Measurements from ENCODE around the gene BICRA.

The BICRA gene

GRCh38 chr19:47679251-47679900, 70.4 kb downstream of the BICRA start:
- Histone ChIP-seq H3K4me3 (replicated peaks; ENCODE audit: insufficient read depth, low read length) (no peak overlapping the region), H3K27ac (replicated peaks) (no peak overlapping the region), H3K27me3 (ENCODE audit: insufficient read depth, poor library complexity, severe bottlenecking) (no peaks in the 10 kb centered on the region)
- TF ChIP-seq POLR2AphosphoS5 (IDR thresholded peaks at IDR 0.05; ENCODE audit: low read depth) (no peak), GABPA (IDR thresholded peaks at IDR 0.05; ENCODE audit: low read depth) (no peak), REST (IDR thresholded peaks at IDR 0.05; ENCODE audit: insufficient replicate concordance, low read depth) (no peak), SPI1 (IDR thresholded peaks at IDR 0.05; ENCODE audit: borderline replicate concordance, low read depth) (no peak), CTCF (IDR thresholded peaks at IDR 0.05; ENCODE audit: insufficient read depth, low read length) (no peak)
- no peak for DNase-seq (ENCODE audit: low read depth in 1 of 2, low spot score in 1 of 2)

DNA sequence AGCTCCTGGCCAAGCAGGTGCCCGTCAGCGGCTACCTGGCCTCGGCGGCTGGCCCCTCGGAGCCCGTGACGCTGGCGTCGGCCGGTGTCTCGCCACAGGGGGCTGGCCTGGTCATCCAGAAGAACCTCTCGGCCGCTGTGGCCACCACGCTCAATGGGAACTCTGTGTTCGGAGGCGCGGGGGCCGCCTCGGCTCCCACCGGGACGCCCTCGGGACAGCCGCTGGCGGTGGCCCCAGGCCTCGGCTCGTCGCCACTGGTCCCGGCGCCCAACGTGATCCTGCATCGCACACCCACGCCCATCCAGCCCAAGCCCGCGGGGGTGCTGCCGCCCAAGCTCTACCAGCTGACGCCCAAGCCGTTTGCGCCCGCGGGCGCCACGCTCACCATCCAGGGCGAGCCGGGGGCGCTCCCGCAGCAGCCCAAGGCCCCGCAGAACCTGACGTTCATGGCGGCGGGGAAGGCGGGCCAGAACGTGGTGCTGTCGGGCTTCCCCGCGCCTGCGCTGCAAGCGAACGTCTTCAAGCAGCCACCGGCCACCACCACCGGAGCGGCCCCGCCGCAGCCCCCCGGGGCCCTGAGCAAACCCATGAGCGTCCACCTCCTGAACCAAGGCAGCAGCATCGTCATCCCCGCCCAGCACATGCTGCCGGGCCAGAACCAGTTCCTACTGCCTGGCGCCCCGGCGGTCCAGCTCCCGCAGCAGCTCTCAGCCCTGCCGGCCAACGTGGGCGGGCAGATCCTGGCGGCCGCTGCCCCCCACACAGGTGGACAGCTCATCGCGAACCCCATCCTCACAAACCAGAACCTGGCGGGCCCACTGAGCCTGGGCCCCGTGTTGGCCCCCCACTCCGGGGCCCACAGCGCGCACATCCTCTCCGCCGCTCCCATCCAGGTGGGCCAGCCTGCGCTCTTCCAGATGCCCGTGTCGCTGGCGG, 71.3 kb downstream of the BICRA start:
- H3K27me3 ChIP-seq (ENCODE audit: insufficient read depth, poor library complexity, severe bottlenecking) = no peaks in the 10 kb centered on the region
- H3K27ac ChIP-seq (replicated peaks) = no peak overlapping the region
- no peak for DNase-seq (ENCODE audit: low read depth in 1 of 2, low spot score in 1 of 2)
- H3K4me3 ChIP-seq (replicated peaks; ENCODE audit: insufficient read depth, low read length) = no peak overlapping the region
- TF ChIP-seq REST (IDR thresholded peaks at IDR 0.05; ENCODE audit: insufficient replicate concordance, low read depth) (no peak), CTCF (IDR thresholded peaks at IDR 0.05; ENCODE audit: insufficient read depth, low read length) (no peak), GABPA (IDR thresholded peaks at IDR 0.05; ENCODE audit: low read depth) (no peak), POLR2AphosphoS5 (IDR thresholded peaks at IDR 0.05; ENCODE audit: low read depth) (no peak), SPI1 (IDR thresholded peaks at IDR 0.05; ENCODE audit: borderline replicate concordance, low read depth) (no peak)

GRCh38 chr19:47680858-47681332, 72.0 kb downstream of the BICRA start:
- DNase-seq (ENCODE audit: low read depth in 1 of 2, low spot score in 1 of 2) = no peak
- TF ChIP-seq GABPA (IDR thresholded peaks at IDR 0.05; ENCODE audit: low read depth) (no peak), CTCF (IDR thresholded peaks at IDR 0.05; ENCODE audit: insufficient read depth, low read length) (no peak)
- Histone ChIP-seq H3K27ac (replicated peaks) (no peak overlapping the region), H3K27me3 (ENCODE audit: insufficient read depth, poor library complexity, severe bottlenecking) (no peaks in the 10 kb centered on the region), H3K4me3 (replicated peaks; ENCODE audit: insufficient read depth, low read length) (no peak overlapping the region)

Measured in HL-60 (cell line).